Peyer's patch (tissue), 4 donors: ENCODE results near the gene EGLN3.

Experiments
- CTCF ChIP-seq, 6 experiments: fragments of 450-650 bp in 4 of 6; fragments of 200-600 bp in 2 of 6; sonication (generic) in 1 of 6; IDR thresholded peaks; one replicate each; pipeline ENCODE4 v1.5.1; 2017 to 2019; ENCODE audit warnings: antibody characterized with exemption in 6 of 6, mild to moderate bottlenecking in 3 of 6, moderate library complexity in 1 of 6
- POLR2A ChIP-seq, 2 donors: fragments of 450-650 bp; IDR thresholded peaks; one replicate each; pipeline ENCODE4 v1.5.1; 2017; ENCODE audit warnings: antibody characterized with exemption in 2 of 2, mild to moderate bottlenecking in 2 of 2, moderate library complexity in 2 of 2

- no peak for TF ChIP-seq CTCF (IDR thresholded peaks at IDR 0.05)
- TF ChIP-seq POLR2A (IDR thresholded peaks at IDR 0.05) = no peak
Measured at GRCh38 chr14:33901426-33902155, 49.3 kb downstream of the EGLN3 start.
